IMR-90 (cell line): ENCODE measurements around the gene RNF182.

Source experiments
- RFX5 ChIP-seq: IDR thresholded peaks from 2 replicates; pipeline ENCODE4 v1.8.0; 2012; ENCODE audit warnings: low read depth, mild to moderate bottlenecking, low read length, moderate library complexity
- TF ChIP-seq, protein P1 (sequence below): conservative IDR thresholded peaks from 2 replicates; pipeline ENCODE4 v1.5.1; 2012; ENCODE audit warnings: mild to moderate bottlenecking, low read depth, low read length, improper control_type of control experiment

DNA sequence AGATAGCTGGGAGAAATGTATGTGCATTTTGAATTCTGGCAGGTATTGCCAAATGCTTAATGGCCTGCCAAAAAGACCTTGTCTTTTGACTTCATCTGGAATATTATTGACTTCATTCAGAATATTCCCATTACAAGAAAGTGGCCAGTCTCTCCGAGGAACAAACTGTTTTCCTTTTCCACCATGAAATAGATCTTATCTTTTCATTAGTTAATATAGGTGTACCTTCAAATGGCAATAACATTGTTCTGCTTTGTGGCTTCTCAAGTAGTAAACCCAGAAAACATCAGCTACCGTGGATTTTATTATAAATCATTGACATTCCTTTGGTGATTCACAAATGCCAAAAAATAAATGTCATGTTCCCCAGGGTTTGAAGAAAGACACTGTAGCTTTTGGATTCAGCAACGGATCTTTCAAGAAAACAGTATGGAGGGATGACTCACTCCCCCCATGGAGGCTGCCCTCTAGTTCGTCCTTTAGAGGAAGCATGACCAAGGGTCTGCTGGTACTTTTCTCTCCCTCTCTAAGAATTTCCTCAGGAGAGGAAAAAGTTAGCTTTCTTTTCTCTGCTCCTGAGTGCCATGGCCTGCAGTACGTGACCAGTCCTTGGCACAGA, 1.1 kb upstream of the RNF182 start:
- TF ChIP-seq RFX5: no peak
- TF ChIP-seq, protein P1, sequence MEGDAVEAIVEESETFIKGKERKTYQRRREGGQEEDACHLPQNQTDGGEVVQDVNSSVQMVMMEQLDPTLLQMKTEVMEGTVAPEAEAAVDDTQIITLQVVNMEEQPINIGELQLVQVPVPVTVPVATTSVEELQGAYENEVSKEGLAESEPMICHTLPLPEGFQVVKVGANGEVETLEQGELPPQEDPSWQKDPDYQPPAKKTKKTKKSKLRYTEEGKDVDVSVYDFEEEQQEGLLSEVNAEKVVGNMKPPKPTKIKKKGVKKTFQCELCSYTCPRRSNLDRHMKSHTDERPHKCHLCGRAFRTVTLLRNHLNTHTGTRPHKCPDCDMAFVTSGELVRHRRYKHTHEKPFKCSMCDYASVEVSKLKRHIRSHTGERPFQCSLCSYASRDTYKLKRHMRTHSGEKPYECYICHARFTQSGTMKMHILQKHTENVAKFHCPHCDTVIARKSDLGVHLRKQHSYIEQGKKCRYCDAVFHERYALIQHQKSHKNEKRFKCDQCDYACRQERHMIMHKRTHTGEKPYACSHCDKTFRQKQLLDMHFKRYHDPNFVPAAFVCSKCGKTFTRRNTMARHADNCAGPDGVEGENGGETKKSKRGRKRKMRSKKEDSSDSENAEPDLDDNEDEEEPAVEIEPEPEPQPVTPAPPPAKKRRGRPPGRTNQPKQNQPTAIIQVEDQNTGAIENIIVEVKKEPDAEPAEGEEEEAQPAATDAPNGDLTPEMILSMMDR: no peak
